A673 (cell line): ENCODE measurements around the gene CTIF.

Experiments used
- EZH2 ChIP-seq: fragments of 200-600 bp; sonication (generic); IDR thresholded peaks from 2 replicates; pipeline ENCODE4 v1.6.1; 2017; ENCODE audit warnings: borderline replicate concordance, low read depth, mild to moderate bottlenecking, mixed read lengths, antibody characterized with exemption, low read length; ENCODE audit not compliant: poor library complexity, severe bottlenecking
- TF ChIP-seq, protein P1 (sequence below): fragments of 300-800, 200-600 bp; sonication (generic); conservative IDR thresholded peaks from 2 replicates; pipeline ENCODE4 v1.5.1; 2017; ENCODE audit warnings: low read depth, mild to moderate bottlenecking, antibody characterized with exemption, low read length, moderate library complexity, mixed read lengths

- TF ChIP-seq, protein P1, sequence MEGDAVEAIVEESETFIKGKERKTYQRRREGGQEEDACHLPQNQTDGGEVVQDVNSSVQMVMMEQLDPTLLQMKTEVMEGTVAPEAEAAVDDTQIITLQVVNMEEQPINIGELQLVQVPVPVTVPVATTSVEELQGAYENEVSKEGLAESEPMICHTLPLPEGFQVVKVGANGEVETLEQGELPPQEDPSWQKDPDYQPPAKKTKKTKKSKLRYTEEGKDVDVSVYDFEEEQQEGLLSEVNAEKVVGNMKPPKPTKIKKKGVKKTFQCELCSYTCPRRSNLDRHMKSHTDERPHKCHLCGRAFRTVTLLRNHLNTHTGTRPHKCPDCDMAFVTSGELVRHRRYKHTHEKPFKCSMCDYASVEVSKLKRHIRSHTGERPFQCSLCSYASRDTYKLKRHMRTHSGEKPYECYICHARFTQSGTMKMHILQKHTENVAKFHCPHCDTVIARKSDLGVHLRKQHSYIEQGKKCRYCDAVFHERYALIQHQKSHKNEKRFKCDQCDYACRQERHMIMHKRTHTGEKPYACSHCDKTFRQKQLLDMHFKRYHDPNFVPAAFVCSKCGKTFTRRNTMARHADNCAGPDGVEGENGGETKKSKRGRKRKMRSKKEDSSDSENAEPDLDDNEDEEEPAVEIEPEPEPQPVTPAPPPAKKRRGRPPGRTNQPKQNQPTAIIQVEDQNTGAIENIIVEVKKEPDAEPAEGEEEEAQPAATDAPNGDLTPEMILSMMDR: no peak
- no peak for TF ChIP-seq EZH2
Observed at GRCh38 chr18:48876590-48876989, 337.8 kb downstream of the CTIF start.
